ENCODE measurements around the gene CBX5. TPM values are rescaled to one million over a fixed set of nuclear protein-coding genes. Genes with fewer than 3 reads are reported as not detected.
A peak's percentile ranks its signal among the peaks of the same experiment; 100 is the strongest.

The CBX5 gene
- total and polyA plus RNA-seq, 2 experiments from 2014 or later, result 29.6 to 37.6 TPM

- DNase-seq, result no peak
- Histone ChIP-seq H3K27ac (no peak overlapping the region), H2AFZ (no peak overlapping the region), H3K4me1 (ENCODE audit: insufficient read depth) (peaks cover 8% of the 10 kb centered on the region), H3K4me2 (ENCODE audit: unreplicated experiment) (no peak overlapping the region), H3K27me3 (replicated peaks; ENCODE audit: insufficient read depth) (no peaks in the 10 kb centered on the region; the same call in 1 of the 2 replicates), H3F3A (ENCODE audit: insufficient read depth) (no peaks in the 10 kb centered on the region), H3K4me3 (no peak overlapping the region), H3K9me2 (ENCODE audit: insufficient read depth) (no peaks in the 10 kb centered on the region), H4K20me1 (ENCODE audit: insufficient read depth) (no peaks in the 10 kb centered on the region), H3K9me3 (ENCODE audit: low read depth) (no peaks in the 10 kb centered on the region), H3K79me2 (ENCODE audit: insufficient read depth) (no peaks in the 10 kb centered on the region), H3K36me3 (ENCODE audit: low read depth) (no peaks in the 10 kb centered on the region), H3K9ac (no peak overlapping the region)
- 73 to 90% methylated on average over 3 of the region's 3 CpGs for WGBS, 2 experiments (ENCODE audit: low coverage in 1 of 2, low lambda C conversion rate in 2 of 2, missing lambda C conversion rate in 2 of 2)
- in situ Hi-C loops (cut with MboI), result loop anchor here (10.0 kb wide), 2 partner anchors 175 to 445 kb away; partner anchors contain the start of genes CISTR and HOXC6
- no peak for TF ChIP-seq EZH2 (IDR thresholded peaks at IDR 0.05; ENCODE audit: insufficient read depth, poor library complexity, severe bottlenecking)
- no peak for TF ChIP-seq EZH2phosphoT487 (IDR thresholded peaks at IDR 0.05; ENCODE audit: insufficient read depth, low read depth)
Observed at GRCh38 chr12:54199917-54200316, 80.0 kb downstream of the CBX5 start.

- H3K9me2 ChIP-seq (ENCODE audit: insufficient read depth), result no peaks in the 10 kb centered on the region
- H4K20me1 ChIP-seq (ENCODE audit: insufficient read depth), result no peaks in the 10 kb centered on the region
- H3F3A ChIP-seq (ENCODE audit: insufficient read depth), result no peaks in the 10 kb centered on the region
- H3K27me3 ChIP-seq (replicated peaks; ENCODE audit: insufficient read depth), result no peaks in the 10 kb centered on the region; the same call in 1 of the 2 replicates
- no peak overlapping the region for H3K4me2 ChIP-seq (ENCODE audit: unreplicated experiment)
- H3K4me1 ChIP-seq (ENCODE audit: insufficient read depth), result peaks cover 8% of the 10 kb centered on the region
- H3K79me2 ChIP-seq (ENCODE audit: insufficient read depth), result no peaks in the 10 kb centered on the region
- no peaks in the 10 kb centered on the region for H3K9me3 ChIP-seq (ENCODE audit: low read depth)
- no peak overlapping the region for H3K27ac ChIP-seq
- no peak for TF ChIP-seq EZH2 (IDR thresholded peaks at IDR 0.05; ENCODE audit: insufficient read depth, poor library complexity, severe bottlenecking)
- TF ChIP-seq EZH2phosphoT487 (IDR thresholded peaks at IDR 0.05; ENCODE audit: insufficient read depth, low read depth), result no peak
- no peak for DNase-seq
- 81 to 82% methylated on average over 6 of the region's 6 CpGs for WGBS, 2 experiments (ENCODE audit: low coverage in 1 of 2, low lambda C conversion rate in 2 of 2, missing lambda C conversion rate in 2 of 2)
- no peak overlapping the region for H2AFZ ChIP-seq
- H3K36me3 ChIP-seq (ENCODE audit: low read depth), result no peaks in the 10 kb centered on the region
- no peak overlapping the region for H3K4me3 ChIP-seq
- no peak overlapping the region for H3K9ac ChIP-seq
- in situ Hi-C loops (cut with MboI), result loop anchor here (10.0 kb wide), 1 partner anchor 174 kb away; the partner anchor contains the start of gene HOXC6
Observed at GRCh38 chr12:54199034-54199433, 80.9 kb downstream of the CBX5 start.

- no peaks in the 10 kb centered on the region; the same call in 1 of the 2 replicates for H3K27me3 ChIP-seq (replicated peaks; ENCODE audit: insufficient read depth)
- 31 to 33% methylated on average over 8 of the region's 8 CpGs for WGBS, 2 experiments (ENCODE audit: low coverage in 1 of 2, low lambda C conversion rate in 2 of 2, missing lambda C conversion rate in 2 of 2)
- peak; percentile 70 for DNase-seq
- H3K79me2 ChIP-seq (ENCODE audit: insufficient read depth), result no peaks in the 10 kb centered on the region
- H3K4me1 ChIP-seq (ENCODE audit: insufficient read depth), result peaks cover 8% of the 10 kb centered on the region
- in situ Hi-C loops (cut with MboI), result loop anchor here (10.0 kb wide), 1 partner anchor 173 kb away; the partner anchor contains the start of gene HOXC6
- no peaks in the 10 kb centered on the region for H3K9me3 ChIP-seq (ENCODE audit: low read depth)
- TF ChIP-seq EZH2phosphoT487 (IDR thresholded peaks at IDR 0.05; ENCODE audit: insufficient read depth, low read depth) (no peak), EZH2 (IDR thresholded peaks at IDR 0.05; ENCODE audit: insufficient read depth, poor library complexity, severe bottlenecking) (no peak)
- no peaks in the 10 kb centered on the region for H3K9me2 ChIP-seq (ENCODE audit: insufficient read depth)
- no peaks in the 10 kb centered on the region for H4K20me1 ChIP-seq (ENCODE audit: insufficient read depth)
- no peaks in the 10 kb centered on the region for H3F3A ChIP-seq (ENCODE audit: insufficient read depth)
- H3K9ac ChIP-seq, result 0 out of 2 replicates have a peak overlapping the region, but pooled peaks have one; percentile 3
- H3K36me3 ChIP-seq (ENCODE audit: low read depth), result no peaks in the 10 kb centered on the region
- no peak overlapping the region for H3K27ac ChIP-seq
- H2AFZ ChIP-seq, result peak overlapping the region; percentile 48; the same call in 1 of the 2 replicates
- H3K4me3 ChIP-seq, result no peak overlapping the region
- no peak overlapping the region for H3K4me2 ChIP-seq (ENCODE audit: unreplicated experiment)
Observed at GRCh38 chr12:54197431-54197909, 82.5 kb downstream of the CBX5 start.

- Histone ChIP-seq H3F3A (ENCODE audit: insufficient read depth) (no peaks in the 10 kb centered on the region), H3K27ac (no peak overlapping the region), H2AFZ (peak overlapping the region; percentile 48; the same call in 1 of the 2 replicates), H3K9me3 (ENCODE audit: low read depth) (no peaks in the 10 kb centered on the region), H3K4me3 (no peak overlapping the region), H3K4me2 (ENCODE audit: unreplicated experiment) (no peak overlapping the region), H3K9me2 (ENCODE audit: insufficient read depth) (no peaks in the 10 kb centered on the region), H3K36me3 (ENCODE audit: low read depth) (no peaks in the 10 kb centered on the region), H3K27me3 (replicated peaks; ENCODE audit: insufficient read depth) (no peaks in the 10 kb centered on the region; the same call in 1 of the 2 replicates), H3K9ac (0 out of 2 replicates have a peak overlapping the region, but pooled peaks have one; percentile 3), H3K4me1 (ENCODE audit: insufficient read depth) (peaks cover 8% of the 10 kb centered on the region), H3K79me2 (ENCODE audit: insufficient read depth) (no peaks in the 10 kb centered on the region), H4K20me1 (ENCODE audit: insufficient read depth) (no peaks in the 10 kb centered on the region)
- WGBS, 2 experiments (ENCODE audit: low coverage in 1 of 2, low lambda C conversion rate in 2 of 2, missing lambda C conversion rate in 2 of 2), result 74 to 82% methylated on average over 5 of the region's 5 CpGs
- in situ Hi-C loops (cut with MboI), result loop anchor here (10.0 kb wide), 1 partner anchor 172 kb away; the partner anchor contains the start of gene HOXC6
- TF ChIP-seq EZH2phosphoT487 (IDR thresholded peaks at IDR 0.05; ENCODE audit: insufficient read depth, low read depth) (no peak), EZH2 (IDR thresholded peaks at IDR 0.05; ENCODE audit: insufficient read depth, poor library complexity, severe bottlenecking) (no peak)
- no peak for DNase-seq
Observed at GRCh38 chr12:54197010-54197409, 82.9 kb downstream of the CBX5 start.

All from GM23248 (cell line).